Measurements from ENCODE around the gene RAD54L. TPM values are rescaled to one million over a fixed set of nuclear protein-coding genes. Genes with fewer than 3 reads are reported as not detected.

Gene RAD54L
- polyA plus RNA-seq (2013, experiment 1 of 2), result 16.5 TPM
- 17.6 TPM for polyA plus RNA-seq (2013, experiment 2 of 2)

GRCh38 chr1:46247436-46248121, at the start of gene RAD54L:
TSS of gene RAD54L (plus strand) at chr1:46247763. CDS start at chr1:46248406, 643 bp downstream.
- H2BK120ac ChIP-seq (ENCODE audit: low read depth, low read length), result no peak within 1 kb of the TSS
- peak; percentile 100 for DNase-seq
- H3K4me2 ChIP-seq (ENCODE audit: low read length), result peak within 1 kb of the TSS; percentile 94
- peak within 1 kb of the TSS; percentile 91 for H3K56ac ChIP-seq (ENCODE audit: low read length)
- peaks cover 18% of the 10 kb centered on the region for H3K79me2 ChIP-seq (ENCODE audit: control insufficient read depth, insufficient read depth, low read length)
- peak within 1 kb of the TSS; percentile 78 for H3K18ac ChIP-seq (ENCODE audit: low read length)
- H3K4me1 ChIP-seq (ENCODE audit: control insufficient read depth, low read depth, low read length), result peaks cover 9% of the 10 kb centered on the region
- peak within 1 kb of the TSS; percentile 40 for H4K8ac ChIP-seq (ENCODE audit: low read depth, low read length)
- peak within 1 kb of the TSS; percentile 74 for H3K27ac ChIP-seq (ENCODE audit: low read depth, low read length)
- peaks cover 11% of the 10 kb centered on the region for H3K36me3 ChIP-seq (ENCODE audit: control insufficient read depth, insufficient read depth, low read length)
- H2AK5ac ChIP-seq (ENCODE audit: low read length), result no peak within 1 kb of the TSS
- H4K5ac ChIP-seq (ENCODE audit: low read length), result no peak within 1 kb of the TSS
- peak within 1 kb of the TSS; percentile 38 for H2BK5ac ChIP-seq (ENCODE audit: low read length)
- H3K23ac ChIP-seq (ENCODE audit: low read length), result no peak within 1 kb of the TSS
- no CpG with 5 or more reads among the region's 49 CpGs for WGBS (ENCODE audit: extremely low coverage, insufficient coverage, low lambda C conversion rate)
- peak within 1 kb of the TSS; percentile 90 for H3K4ac ChIP-seq (ENCODE audit: low read depth, low read length)
- H3K79me1 ChIP-seq (ENCODE audit: low read length), result peaks cover 12% of the 10 kb centered on the region
- H3K9ac ChIP-seq (ENCODE audit: low read length), result peak within 1 kb of the TSS; percentile 92
- H2BK15ac ChIP-seq (replicated peaks; ENCODE audit: low read depth), result no peak within 1 kb of the TSS
- H3K27me3 ChIP-seq (ENCODE audit: insufficient read depth, low read length, poor library complexity), result no peaks in the 10 kb centered on the region
- H3K4me3 ChIP-seq (ENCODE audit: low read length), result peak within 1 kb of the TSS; percentile 89

GRCh38 chr1:46197964-46198811, 49.4 kb upstream of the RAD54L start, which contains the start of gene POMGNT1:
TSS of gene POMGNT1 (minus strand) at chr1:46198434. CDS start at chr1:46197821, 613 bp downstream.
- H2BK5ac ChIP-seq (ENCODE audit: low read length), result peak within 1 kb of the TSS; percentile 81
- no peak within 1 kb of the TSS for H2BK15ac ChIP-seq (replicated peaks; ENCODE audit: low read depth)
- H3K36me3 ChIP-seq (ENCODE audit: control insufficient read depth, insufficient read depth, low read length), result no peaks in the 10 kb centered on the region
- H3K4ac ChIP-seq (ENCODE audit: low read depth, low read length), result peak within 1 kb of the TSS; percentile 90
- peak within 1 kb of the TSS; percentile 83 for H3K4me3 ChIP-seq (ENCODE audit: low read length)
- H4K8ac ChIP-seq (ENCODE audit: low read depth, low read length), result no peak within 1 kb of the TSS
- no CpG with 5 or more reads among the region's 67 CpGs for WGBS (ENCODE audit: extremely low coverage, insufficient coverage, low lambda C conversion rate)
- H2AK5ac ChIP-seq (ENCODE audit: low read length), result no peak within 1 kb of the TSS
- H3K27ac ChIP-seq (ENCODE audit: low read depth, low read length), result peak within 1 kb of the TSS; percentile 15
- H2BK120ac ChIP-seq (ENCODE audit: low read depth, low read length), result no peak within 1 kb of the TSS
- peak; percentile 75 for DNase-seq
- no peaks in the 10 kb centered on the region for H3K79me2 ChIP-seq (ENCODE audit: control insufficient read depth, insufficient read depth, low read length)
- peak within 1 kb of the TSS; percentile 90 for H4K5ac ChIP-seq (ENCODE audit: low read length)
- no peaks in the 10 kb centered on the region for H3K4me1 ChIP-seq (ENCODE audit: control insufficient read depth, low read depth, low read length)
- H3K23ac ChIP-seq (ENCODE audit: low read length), result peak within 1 kb of the TSS; percentile 99
- peak within 1 kb of the TSS; percentile 91 for H3K18ac ChIP-seq (ENCODE audit: low read length)
- peak within 1 kb of the TSS; percentile 93 for H3K4me2 ChIP-seq (ENCODE audit: low read length)
- H3K79me1 ChIP-seq (ENCODE audit: low read length), result peaks cover 2% of the 10 kb centered on the region
- H3K27me3 ChIP-seq (ENCODE audit: insufficient read depth, low read length, poor library complexity), result no peaks in the 10 kb centered on the region
- peak within 1 kb of the TSS; percentile 97 for H3K9ac ChIP-seq (ENCODE audit: low read length)
- H3K56ac ChIP-seq (ENCODE audit: low read length), result peak within 1 kb of the TSS; percentile 98

- no peak for DNase-seq
- peak overlapping the region; percentile 51 for H3K56ac ChIP-seq (ENCODE audit: low read length)
- no peaks in the 10 kb centered on the region for H3K79me2 ChIP-seq (ENCODE audit: control insufficient read depth, insufficient read depth, low read length)
- H2BK5ac ChIP-seq (ENCODE audit: low read length), result no peak overlapping the region
- no peak overlapping the region for H4K8ac ChIP-seq (ENCODE audit: low read depth, low read length)
- no peaks in the 10 kb centered on the region for H3K4me1 ChIP-seq (ENCODE audit: control insufficient read depth, low read depth, low read length)
- no peak overlapping the region for H2AK5ac ChIP-seq (ENCODE audit: low read length)
- no peaks in the 10 kb centered on the region for H3K36me3 ChIP-seq (ENCODE audit: control insufficient read depth, insufficient read depth, low read length)
- no peak overlapping the region for H3K23ac ChIP-seq (ENCODE audit: low read length)
- no peak overlapping the region for H3K18ac ChIP-seq (ENCODE audit: low read length)
- no peaks in the 10 kb centered on the region for H3K27me3 ChIP-seq (ENCODE audit: insufficient read depth, low read length, poor library complexity)
- H3K4me3 ChIP-seq (ENCODE audit: low read length), result no peak overlapping the region
- no CpG with 5 or more reads among the region's 3 CpGs for WGBS (ENCODE audit: extremely low coverage, insufficient coverage, low lambda C conversion rate)
- no peak overlapping the region for H3K27ac ChIP-seq (ENCODE audit: low read depth, low read length)
- H3K4me2 ChIP-seq (ENCODE audit: low read length), result no peak overlapping the region
- no peak overlapping the region for H2BK15ac ChIP-seq (replicated peaks; ENCODE audit: low read depth)
- H3K79me1 ChIP-seq (ENCODE audit: low read length), result peaks cover 2% of the 10 kb centered on the region
- H3K9ac ChIP-seq (ENCODE audit: low read length), result no peak overlapping the region
- no peak overlapping the region for H3K4ac ChIP-seq (ENCODE audit: low read depth, low read length)
- H4K5ac ChIP-seq (ENCODE audit: low read length), result no peak overlapping the region
- no peak overlapping the region for H2BK120ac ChIP-seq (ENCODE audit: low read depth, low read length)
Observed at GRCh38 chr1:46199233-46199749, 48.3 kb upstream of the RAD54L start.

- Histone ChIP-seq H3K27ac (ENCODE audit: low read depth, low read length) (no peak overlapping the region), H3K79me1 (ENCODE audit: low read length) (peaks cover 3% of the 10 kb centered on the region), H2BK120ac (ENCODE audit: low read depth, low read length) (no peak overlapping the region), H3K9ac (ENCODE audit: low read length) (peak overlapping the region; percentile 65), H3K4me1 (ENCODE audit: control insufficient read depth, low read depth, low read length) (no peaks in the 10 kb centered on the region), H3K4ac (ENCODE audit: low read depth, low read length) (no peak overlapping the region), H4K5ac (ENCODE audit: low read length) (no peak overlapping the region), H3K27me3 (ENCODE audit: insufficient read depth, low read length, poor library complexity) (no peaks in the 10 kb centered on the region), H3K18ac (ENCODE audit: low read length) (no peak overlapping the region), H3K36me3 (ENCODE audit: control insufficient read depth, insufficient read depth, low read length) (no peaks in the 10 kb centered on the region), H3K79me2 (ENCODE audit: control insufficient read depth, insufficient read depth, low read length) (no peaks in the 10 kb centered on the region), H2BK15ac (replicated peaks; ENCODE audit: low read depth) (no peak overlapping the region), H4K8ac (ENCODE audit: low read depth, low read length) (no peak overlapping the region), H3K4me3 (ENCODE audit: low read length) (peak overlapping the region; percentile 65), H3K56ac (ENCODE audit: low read length) (peak overlapping the region; percentile 94), H2BK5ac (ENCODE audit: low read length) (no peak overlapping the region), H3K4me2 (ENCODE audit: low read length) (peak overlapping the region; percentile 97), H2AK5ac (ENCODE audit: low read length) (no peak overlapping the region), H3K23ac (ENCODE audit: low read length) (no peak overlapping the region)
- DNase-seq, result no peak
- WGBS (ENCODE audit: extremely low coverage, insufficient coverage, low lambda C conversion rate), result no CpG with 5 or more reads among the region's 14 CpGs
Observed at GRCh38 chr1:46203738-46204405, 43.7 kb upstream of the RAD54L start.

GRCh38 chr1:46204406-46204742, 43.2 kb upstream of the RAD54L start:
- H4K8ac ChIP-seq (ENCODE audit: low read depth, low read length), result no peak overlapping the region
- peak overlapping the region; percentile 65 for H3K9ac ChIP-seq (ENCODE audit: low read length)
- H2BK120ac ChIP-seq (ENCODE audit: low read depth, low read length), result no peak overlapping the region
- no peak overlapping the region for H3K27ac ChIP-seq (ENCODE audit: low read depth, low read length)
- H3K79me2 ChIP-seq (ENCODE audit: control insufficient read depth, insufficient read depth, low read length), result no peaks in the 10 kb centered on the region
- H3K4ac ChIP-seq (ENCODE audit: low read depth, low read length), result no peak overlapping the region
- no peak overlapping the region for H2BK15ac ChIP-seq (replicated peaks; ENCODE audit: low read depth)
- H3K4me1 ChIP-seq (ENCODE audit: control insufficient read depth, low read depth, low read length), result no peaks in the 10 kb centered on the region
- H3K18ac ChIP-seq (ENCODE audit: low read length), result no peak overlapping the region
- H3K23ac ChIP-seq (ENCODE audit: low read length), result no peak overlapping the region
- DNase-seq, result no peak
- no CpG with 5 or more reads among the region's 5 CpGs for WGBS (ENCODE audit: extremely low coverage, insufficient coverage, low lambda C conversion rate)
- H3K4me2 ChIP-seq (ENCODE audit: low read length), result peak overlapping the region; percentile 97
- no peak overlapping the region for H3K4me3 ChIP-seq (ENCODE audit: low read length)
- H3K56ac ChIP-seq (ENCODE audit: low read length), result peak overlapping the region; percentile 30
- H3K36me3 ChIP-seq (ENCODE audit: control insufficient read depth, insufficient read depth, low read length), result no peaks in the 10 kb centered on the region
- peaks cover 3% of the 10 kb centered on the region for H3K79me1 ChIP-seq (ENCODE audit: low read length)
- no peak overlapping the region for H2BK5ac ChIP-seq (ENCODE audit: low read length)
- H4K5ac ChIP-seq (ENCODE audit: low read length), result no peak overlapping the region
- H3K27me3 ChIP-seq (ENCODE audit: insufficient read depth, low read length, poor library complexity), result no peaks in the 10 kb centered on the region
- no peak overlapping the region for H2AK5ac ChIP-seq (ENCODE audit: low read length)
